ENCODE measurements around the gene DUSP22.

DNA sequence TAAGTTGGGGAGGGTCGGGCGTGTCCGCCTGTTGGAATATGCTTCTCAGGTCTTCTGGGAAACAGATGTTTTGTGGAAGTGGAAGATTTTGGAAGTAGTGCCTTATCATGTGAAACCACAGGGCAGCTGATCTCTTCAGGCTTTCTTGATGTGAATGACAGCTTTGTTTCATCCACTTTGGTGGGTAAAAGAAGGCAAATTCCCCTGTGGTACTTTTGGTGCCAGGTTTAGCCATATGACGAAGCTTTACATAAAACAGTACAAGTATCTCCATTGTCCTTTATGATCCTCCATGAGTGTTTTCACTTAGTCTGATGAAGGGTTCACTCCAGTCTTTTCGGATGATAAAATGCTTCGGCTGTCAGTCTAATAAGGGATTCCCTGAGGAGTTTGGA is 103.8 kb downstream of the DUSP22 start:
- TF ChIP-seq EZH2 (IDR thresholded peaks at IDR 0.05; ENCODE audit: borderline replicate concordance) = no peak
- TF ChIP-seq, protein P1, sequence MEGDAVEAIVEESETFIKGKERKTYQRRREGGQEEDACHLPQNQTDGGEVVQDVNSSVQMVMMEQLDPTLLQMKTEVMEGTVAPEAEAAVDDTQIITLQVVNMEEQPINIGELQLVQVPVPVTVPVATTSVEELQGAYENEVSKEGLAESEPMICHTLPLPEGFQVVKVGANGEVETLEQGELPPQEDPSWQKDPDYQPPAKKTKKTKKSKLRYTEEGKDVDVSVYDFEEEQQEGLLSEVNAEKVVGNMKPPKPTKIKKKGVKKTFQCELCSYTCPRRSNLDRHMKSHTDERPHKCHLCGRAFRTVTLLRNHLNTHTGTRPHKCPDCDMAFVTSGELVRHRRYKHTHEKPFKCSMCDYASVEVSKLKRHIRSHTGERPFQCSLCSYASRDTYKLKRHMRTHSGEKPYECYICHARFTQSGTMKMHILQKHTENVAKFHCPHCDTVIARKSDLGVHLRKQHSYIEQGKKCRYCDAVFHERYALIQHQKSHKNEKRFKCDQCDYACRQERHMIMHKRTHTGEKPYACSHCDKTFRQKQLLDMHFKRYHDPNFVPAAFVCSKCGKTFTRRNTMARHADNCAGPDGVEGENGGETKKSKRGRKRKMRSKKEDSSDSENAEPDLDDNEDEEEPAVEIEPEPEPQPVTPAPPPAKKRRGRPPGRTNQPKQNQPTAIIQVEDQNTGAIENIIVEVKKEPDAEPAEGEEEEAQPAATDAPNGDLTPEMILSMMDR (IDR thresholded peaks at IDR 0.05; ENCODE audit: poor library complexity) = no peak

Measured in hepatocyte (in vitro differentiated cells).